Measurements from ENCODE around the gene UBE2O.

DNA sequence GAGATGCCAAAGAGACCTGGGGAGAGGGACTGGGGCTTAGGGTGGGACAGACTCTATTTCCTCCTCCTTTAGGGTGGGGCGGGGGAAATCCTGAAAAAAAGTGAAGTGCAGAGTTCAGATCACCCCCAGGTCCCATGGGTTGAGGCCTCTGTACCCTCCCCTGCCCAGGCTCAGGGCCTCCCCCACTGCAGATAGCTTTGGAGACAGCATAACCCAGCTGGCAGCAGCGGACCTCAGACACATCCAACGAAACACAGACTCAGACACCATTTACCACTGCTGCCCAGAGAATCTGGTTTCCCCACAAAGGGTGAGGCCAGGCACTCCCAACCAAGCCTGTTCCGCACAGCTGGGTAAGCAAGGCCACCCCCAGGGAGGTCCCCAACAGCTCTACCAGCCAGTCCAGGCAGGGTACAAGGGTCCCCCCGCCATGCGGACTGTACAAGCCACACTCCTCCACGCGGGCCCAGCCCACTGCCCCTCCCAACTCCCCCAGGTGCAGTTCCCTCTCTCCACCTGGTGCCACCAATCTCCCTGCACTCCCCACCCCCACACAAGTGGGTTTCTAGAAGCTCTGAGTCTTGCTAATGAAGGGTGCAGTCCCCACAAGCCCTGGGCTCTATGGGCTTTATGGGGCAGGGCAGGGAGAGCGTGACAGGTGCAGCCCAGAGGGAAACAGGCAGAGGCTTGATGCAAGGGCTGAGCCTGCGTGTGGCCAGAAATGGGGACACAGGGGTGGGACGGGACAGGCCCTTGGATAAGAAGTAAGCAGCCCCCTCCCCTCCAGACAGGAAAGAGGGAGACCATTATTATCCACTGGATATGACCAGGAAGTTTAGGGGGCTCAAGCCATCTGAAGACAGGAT is 39.4 kb upstream of the UBE2O start:
- no peak for TF ChIP-seq POLR2A (IDR thresholded peaks at IDR 0.05)
- TF ChIP-seq, protein P1, sequence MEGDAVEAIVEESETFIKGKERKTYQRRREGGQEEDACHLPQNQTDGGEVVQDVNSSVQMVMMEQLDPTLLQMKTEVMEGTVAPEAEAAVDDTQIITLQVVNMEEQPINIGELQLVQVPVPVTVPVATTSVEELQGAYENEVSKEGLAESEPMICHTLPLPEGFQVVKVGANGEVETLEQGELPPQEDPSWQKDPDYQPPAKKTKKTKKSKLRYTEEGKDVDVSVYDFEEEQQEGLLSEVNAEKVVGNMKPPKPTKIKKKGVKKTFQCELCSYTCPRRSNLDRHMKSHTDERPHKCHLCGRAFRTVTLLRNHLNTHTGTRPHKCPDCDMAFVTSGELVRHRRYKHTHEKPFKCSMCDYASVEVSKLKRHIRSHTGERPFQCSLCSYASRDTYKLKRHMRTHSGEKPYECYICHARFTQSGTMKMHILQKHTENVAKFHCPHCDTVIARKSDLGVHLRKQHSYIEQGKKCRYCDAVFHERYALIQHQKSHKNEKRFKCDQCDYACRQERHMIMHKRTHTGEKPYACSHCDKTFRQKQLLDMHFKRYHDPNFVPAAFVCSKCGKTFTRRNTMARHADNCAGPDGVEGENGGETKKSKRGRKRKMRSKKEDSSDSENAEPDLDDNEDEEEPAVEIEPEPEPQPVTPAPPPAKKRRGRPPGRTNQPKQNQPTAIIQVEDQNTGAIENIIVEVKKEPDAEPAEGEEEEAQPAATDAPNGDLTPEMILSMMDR (IDR thresholded peaks at IDR 0.05) = no peak

Measured in ovary (tissue), 3 donors.